PC-3 (cell line): Measurements from ENCODE around the gene NRCAM. TPM values are rescaled to one million over a fixed set of nuclear protein-coding genes. Genes with fewer than 3 reads are reported as not detected.

Experiments
- ATAC-seq: fragments of 200-7000 bp; cut with Tn5 transposase; 2 replicates; pipeline ENCODE4 v1.9.1; 2020; ENCODE audit warnings: mild to moderate bottlenecking, moderate library complexity
- BruUV-seq: library from RNA; stranded (reverse); fragments of 400-500 nt; replicated peaks from 2 replicates; lab custom pipeline; 2021; lab: Mats Ljungman, UMichigan
- CTCF ChIA-PET: fragments of 300-600 bp; sonication (Branson Sonifier 250); formaldehyde crosslinking; loops from one replicate; lab custom pipeline; 2022; ENCODE audit warnings: antibody characterized with exemption; lab: Charles Lee
- POLR2A ChIA-PET: fragments of 300-600 bp; sonication (Branson Sonifier 250); formaldehyde crosslinking; loops from one replicate; lab custom pipeline; 2022; ENCODE audit warnings: antibody characterized with exemption; ENCODE audit not compliant: unreplicated experiment; lab: Charles Lee
- DNase-seq: peaks from one replicate; pipeline ENCODE4 v3.0.0-alpha.2; 2015
- H2AFZ ChIP-seq: fragments of 300-600 bp; sonication (generic); 2 replicates; pipeline ENCODE4 v1.6.0; 2016; ENCODE audit warnings: antibody characterized with exemption, low read length
- H3F3A ChIP-seq: fragments of 300-600 bp; sonication (generic); one replicate; pipeline ENCODE4 v1.6.0; 2017; ENCODE audit warnings: antibody characterized with exemption, low read length, control low read depth, mild to moderate bottlenecking; ENCODE audit not compliant: unreplicated experiment
- H3K27ac ChIP-seq: fragments of 300-600 bp; sonication (generic); 2 replicates; pipeline ENCODE4 v1.5.1; 2016; ENCODE audit warnings: mild to moderate bottlenecking, low read length
- H3K27me3 ChIP-seq: fragments of 300-600 bp; sonication (generic); 2 replicates; pipeline ENCODE4 v1.6.1; 2016; ENCODE audit warnings: low read length, mixed read lengths
- H3K36me3 ChIP-seq: fragments of 300-600 bp; sonication (generic); 2 replicates; pipeline ENCODE4 v1.6.1; 2016; ENCODE audit warnings: low read depth, mixed run types, low read length, mixed read lengths
- H3K4me1 ChIP-seq: fragments of 300-600 bp; sonication (generic); 2 replicates; pipeline ENCODE4 v1.5.1; 2016; ENCODE audit warnings: low read length; ENCODE audit not compliant: insufficient read depth
- H3K4me2 ChIP-seq: fragments of 300-600 bp; sonication (generic); 2 replicates; pipeline ENCODE4 v1.6.0; 2016; ENCODE audit warnings: low read length
- H3K4me3 ChIP-seq: fragments of 300-600 bp; sonication (generic); 2 replicates; pipeline ENCODE4 v1.5.1; 2016; ENCODE audit warnings: mild to moderate bottlenecking, low read length, mixed read lengths
- H3K79me2 ChIP-seq: fragments of 300-600 bp; sonication (generic); 2 replicates; pipeline ENCODE4 v1.6.1; 2017; ENCODE audit warnings: low read length, mixed read lengths
- H3K9ac ChIP-seq: fragments of 300-600 bp; sonication (generic); 2 replicates; pipeline ENCODE4 v1.6.0; 2016; ENCODE audit warnings: mild to moderate bottlenecking, low read length
- H3K9me2 ChIP-seq: fragments of 300-600 bp; sonication (generic); replicated peaks from 2 replicates; pipeline ENCODE4 v1.6.1; 2016; ENCODE audit warnings: mixed run types, low read length, mixed read lengths
- H3K9me3 ChIP-seq: fragments of 300-600 bp; sonication (generic); 2 replicates; pipeline ENCODE4 v1.6.1; 2016; ENCODE audit warnings: low read length, mixed read lengths
- H4K20me1 ChIP-seq: fragments of 300-600 bp; sonication (generic); 2 replicates; pipeline ENCODE4 v1.6.1; 2016; ENCODE audit warnings: low read length, mixed read lengths
- EZH2 ChIP-seq: fragments of 300-600 bp; sonication (generic); IDR thresholded peaks from one replicate; pipeline ENCODE4 v1.6.1; 2017; ENCODE audit warnings: antibody characterized with exemption, mild to moderate bottlenecking, low read length; ENCODE audit not compliant: unreplicated experiment
- EZH2phosphoT487 ChIP-seq: fragments of 300-600 bp; sonication (generic); IDR thresholded peaks from 2 replicates; pipeline ENCODE4 v1.6.1; 2018; ENCODE audit warnings: mild to moderate bottlenecking, antibody characterized with exemption, low read length, borderline replicate concordance
- intact Hi-C: fragments of 100-400 bp; cut with micrococcal nuclease; formaldehyde crosslinking; loops from 2 replicates; pipeline ENCODE4 v1.9.0; 2023
- total RNA-seq: library from RNA; depleted of rRNA; stranded (reverse); fragments of >200 nt; gene quantifications from 2 replicates; pipeline ENCODE4 v1.2.3, GENCODE V29; 2014
- TF ChIP-seq, protein P1 (sequence below): fragments of 300-600 bp; sonication (generic); conservative IDR thresholded peaks from 2 replicates; pipeline ENCODE4 v1.5.1; 2017; ENCODE audit warnings: antibody characterized with exemption, low read depth, mild to moderate bottlenecking, low read length

NRCAM gene
- total RNA-seq, 1 experiment from 2014 or later: not detected

DNA sequence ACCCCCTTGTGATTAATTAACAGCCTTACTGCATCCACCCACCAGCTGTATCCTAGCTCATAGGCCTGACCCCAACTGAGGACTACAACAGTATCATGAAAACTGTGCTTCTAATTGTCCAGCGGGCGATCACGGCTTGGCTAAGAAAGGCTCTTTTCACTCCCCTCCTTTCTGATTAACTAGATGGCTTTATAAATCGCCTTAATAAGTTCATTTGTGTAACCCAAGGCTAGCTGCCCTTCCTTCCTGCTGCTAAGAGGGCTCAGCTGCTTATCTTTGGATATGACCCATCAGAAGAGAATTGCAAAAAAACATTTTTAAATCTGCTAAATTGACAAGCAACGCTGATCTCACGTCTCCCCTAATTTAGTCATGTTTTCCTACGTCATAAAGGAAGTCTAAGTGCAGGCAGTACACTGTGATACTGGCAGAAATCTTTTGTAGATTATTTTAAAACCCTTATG, 163.1 kb downstream of the NRCAM start:
- no peak overlapping the region for H3K4me3 ChIP-seq
- ChIA-PET POLR2A (no interaction called here), CTCF (no interaction called here)
- TF ChIP-seq EZH2 (no peak), EZH2phosphoT487 (no peak)
- TF ChIP-seq, protein P1, sequence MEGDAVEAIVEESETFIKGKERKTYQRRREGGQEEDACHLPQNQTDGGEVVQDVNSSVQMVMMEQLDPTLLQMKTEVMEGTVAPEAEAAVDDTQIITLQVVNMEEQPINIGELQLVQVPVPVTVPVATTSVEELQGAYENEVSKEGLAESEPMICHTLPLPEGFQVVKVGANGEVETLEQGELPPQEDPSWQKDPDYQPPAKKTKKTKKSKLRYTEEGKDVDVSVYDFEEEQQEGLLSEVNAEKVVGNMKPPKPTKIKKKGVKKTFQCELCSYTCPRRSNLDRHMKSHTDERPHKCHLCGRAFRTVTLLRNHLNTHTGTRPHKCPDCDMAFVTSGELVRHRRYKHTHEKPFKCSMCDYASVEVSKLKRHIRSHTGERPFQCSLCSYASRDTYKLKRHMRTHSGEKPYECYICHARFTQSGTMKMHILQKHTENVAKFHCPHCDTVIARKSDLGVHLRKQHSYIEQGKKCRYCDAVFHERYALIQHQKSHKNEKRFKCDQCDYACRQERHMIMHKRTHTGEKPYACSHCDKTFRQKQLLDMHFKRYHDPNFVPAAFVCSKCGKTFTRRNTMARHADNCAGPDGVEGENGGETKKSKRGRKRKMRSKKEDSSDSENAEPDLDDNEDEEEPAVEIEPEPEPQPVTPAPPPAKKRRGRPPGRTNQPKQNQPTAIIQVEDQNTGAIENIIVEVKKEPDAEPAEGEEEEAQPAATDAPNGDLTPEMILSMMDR: no peak
- no peak for ATAC-seq
- H3K27me3 ChIP-seq: peaks cover 38% of the 10 kb centered on the region
- intact Hi-C loops: no loop called here
- H3K27ac ChIP-seq: no peak overlapping the region
- no peak overlapping the region for H3K9ac ChIP-seq
- no peaks in the 10 kb centered on the region for H3K9me2 ChIP-seq
- no peak overlapping the region for H3K4me2 ChIP-seq
- BruUV-seq: no TSS peak
- 0 out of 2 replicates have a peak, but pooled peaks cover 3% of the 10 kb centered on the region for H3K4me1 ChIP-seq
- H3K79me2 ChIP-seq: no peaks in the 10 kb centered on the region
- no peak for DNase-seq
- H3K36me3 ChIP-seq: no peaks in the 10 kb centered on the region
- no peaks in the 10 kb centered on the region for H3F3A ChIP-seq
- no peak overlapping the region for H2AFZ ChIP-seq
- H4K20me1 ChIP-seq: no peaks in the 10 kb centered on the region
- no peaks in the 10 kb centered on the region for H3K9me3 ChIP-seq

DNA sequence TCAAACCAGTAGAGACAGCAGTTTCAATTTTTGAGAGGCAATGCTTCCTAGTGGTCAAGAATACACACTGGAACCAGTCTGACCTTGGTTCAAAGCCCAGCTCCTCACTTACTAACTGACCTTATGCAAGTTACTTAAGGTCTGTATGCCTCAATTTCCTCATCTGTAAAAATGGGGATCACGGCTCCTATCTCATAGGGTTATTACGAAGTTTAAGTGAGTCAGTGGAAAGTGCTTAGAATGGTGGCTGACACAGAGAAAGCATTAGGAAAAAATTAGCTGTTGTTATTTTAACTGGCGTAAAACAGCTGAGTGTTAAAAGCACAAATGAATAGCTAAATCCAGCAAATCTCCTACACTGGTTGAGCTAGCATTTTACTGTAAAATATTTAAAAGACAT, 163.7 kb downstream of the NRCAM start:
- Histone ChIP-seq H3K9me2 (no peaks in the 10 kb centered on the region), H3K36me3 (no peaks in the 10 kb centered on the region), H3K9me3 (no peaks in the 10 kb centered on the region), H3K9ac (no peak overlapping the region), H3F3A (no peaks in the 10 kb centered on the region), H3K79me2 (no peaks in the 10 kb centered on the region), H2AFZ (no peak overlapping the region), H3K27ac (no peak overlapping the region), H4K20me1 (no peaks in the 10 kb centered on the region), H3K4me2 (no peak overlapping the region), H3K4me1 (0 out of 2 replicates have a peak, but pooled peaks cover 3% of the 10 kb centered on the region), H3K27me3 (peaks cover 45% of the 10 kb centered on the region), H3K4me3 (no peak overlapping the region)
- intact Hi-C loops: no loop called here
- BruUV-seq: no TSS peak
- DNase-seq (no peak), ATAC-seq (no peak)
- POLR2A ChIA-PET: no interaction called here
- CTCF ChIA-PET: no interaction called here
- TF ChIP-seq, protein P1: no peak
- TF ChIP-seq EZH2 (no peak), EZH2phosphoT487 (no peak)

DNA sequence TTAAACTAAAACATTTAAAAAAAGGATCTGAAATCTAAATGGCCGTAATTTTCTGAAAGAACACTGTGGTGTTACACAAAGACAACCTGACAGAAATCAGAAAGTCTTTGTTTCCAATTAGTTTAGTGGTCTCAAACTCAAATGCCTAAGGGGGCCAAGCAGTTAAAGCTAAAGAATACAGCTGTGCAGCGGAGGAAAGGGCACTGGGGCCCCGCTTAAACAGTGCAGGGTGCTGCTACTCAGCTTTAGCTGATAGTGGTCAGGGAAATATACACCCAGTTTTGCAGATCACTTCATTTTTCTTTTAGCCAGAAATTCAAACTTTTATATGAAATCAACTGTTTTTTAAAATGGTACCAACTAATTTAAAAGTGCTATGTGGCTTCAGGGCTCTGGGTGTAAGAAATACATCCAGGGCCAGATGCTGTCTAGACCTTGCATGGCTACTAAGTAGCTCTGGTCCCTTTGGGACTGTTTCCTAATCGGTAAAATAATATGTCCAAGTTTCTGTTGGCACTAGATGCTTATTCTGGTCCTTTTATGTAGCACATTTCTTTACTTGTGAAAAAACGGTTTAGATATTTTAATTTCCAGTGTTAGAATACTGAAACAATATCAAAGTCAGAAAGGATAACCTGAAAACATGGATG, 164.3 kb downstream of the NRCAM start:
- DNase-seq (no peak), ATAC-seq (no peak)
- no peak overlapping the region for H3K4me3 ChIP-seq
- no peak for TF ChIP-seq EZH2phosphoT487
- TF ChIP-seq, protein P1: no peak
- no peak for TF ChIP-seq EZH2
- H3K79me2 ChIP-seq: no peaks in the 10 kb centered on the region
- intact Hi-C loops: no loop called here
- no peak overlapping the region for H3K27ac ChIP-seq
- H4K20me1 ChIP-seq: no peaks in the 10 kb centered on the region
- peaks cover 48% of the 10 kb centered on the region for H3K27me3 ChIP-seq
- ChIA-PET POLR2A (no interaction called here), CTCF (no interaction called here)
- no peaks in the 10 kb centered on the region for H3K9me2 ChIP-seq
- H3K4me2 ChIP-seq: no peak overlapping the region
- no peak overlapping the region for H3K9ac ChIP-seq
- H3K36me3 ChIP-seq: no peaks in the 10 kb centered on the region
- H3K4me1 ChIP-seq: 0 out of 2 replicates have a peak, but pooled peaks cover 3% of the 10 kb centered on the region
- H2AFZ ChIP-seq: no peak overlapping the region
- BruUV-seq: no TSS peak
- no peaks in the 10 kb centered on the region for H3F3A ChIP-seq
- no peaks in the 10 kb centered on the region for H3K9me3 ChIP-seq
